ENCODE measurements around the gene HOXC5.

DNA sequence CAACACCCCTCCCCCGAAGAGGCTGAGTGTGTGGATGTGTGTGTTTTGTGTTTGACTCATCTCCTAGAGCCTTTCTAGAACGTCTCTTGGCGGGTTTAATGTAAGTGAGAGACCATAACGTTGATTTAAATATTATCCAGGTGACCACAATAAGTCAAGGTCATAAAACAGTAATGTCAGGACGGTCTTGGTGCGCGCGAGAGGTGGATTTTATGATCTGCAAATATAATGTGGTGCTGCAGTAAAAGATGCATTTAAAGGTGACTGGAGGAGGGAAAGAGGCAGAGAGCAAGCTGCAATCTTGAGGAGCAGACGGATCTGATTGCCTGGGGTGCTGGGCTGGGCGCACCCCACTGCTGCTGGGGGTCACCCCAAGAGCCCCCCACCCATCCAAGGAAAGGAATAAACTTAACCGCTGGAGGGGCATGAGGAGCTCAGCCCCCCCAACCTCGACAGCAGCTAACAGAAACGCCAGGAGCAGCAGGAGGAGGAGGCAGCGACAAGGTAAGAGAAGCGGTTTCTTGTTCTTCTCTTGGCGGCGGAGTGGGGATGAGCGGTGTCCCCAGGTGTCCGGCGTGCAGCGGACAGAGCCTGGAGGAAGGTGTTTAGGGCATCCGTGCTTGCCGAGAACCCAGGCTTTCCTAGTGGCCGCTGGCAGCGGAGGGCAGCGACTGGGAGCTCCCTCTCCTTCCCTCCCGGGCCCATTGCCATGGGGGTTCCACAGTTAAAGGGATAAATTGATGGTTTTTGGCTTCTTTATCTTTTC, 42.4 kb upstream of the HOXC5 start:
- TF ChIP-seq, protein P1, sequence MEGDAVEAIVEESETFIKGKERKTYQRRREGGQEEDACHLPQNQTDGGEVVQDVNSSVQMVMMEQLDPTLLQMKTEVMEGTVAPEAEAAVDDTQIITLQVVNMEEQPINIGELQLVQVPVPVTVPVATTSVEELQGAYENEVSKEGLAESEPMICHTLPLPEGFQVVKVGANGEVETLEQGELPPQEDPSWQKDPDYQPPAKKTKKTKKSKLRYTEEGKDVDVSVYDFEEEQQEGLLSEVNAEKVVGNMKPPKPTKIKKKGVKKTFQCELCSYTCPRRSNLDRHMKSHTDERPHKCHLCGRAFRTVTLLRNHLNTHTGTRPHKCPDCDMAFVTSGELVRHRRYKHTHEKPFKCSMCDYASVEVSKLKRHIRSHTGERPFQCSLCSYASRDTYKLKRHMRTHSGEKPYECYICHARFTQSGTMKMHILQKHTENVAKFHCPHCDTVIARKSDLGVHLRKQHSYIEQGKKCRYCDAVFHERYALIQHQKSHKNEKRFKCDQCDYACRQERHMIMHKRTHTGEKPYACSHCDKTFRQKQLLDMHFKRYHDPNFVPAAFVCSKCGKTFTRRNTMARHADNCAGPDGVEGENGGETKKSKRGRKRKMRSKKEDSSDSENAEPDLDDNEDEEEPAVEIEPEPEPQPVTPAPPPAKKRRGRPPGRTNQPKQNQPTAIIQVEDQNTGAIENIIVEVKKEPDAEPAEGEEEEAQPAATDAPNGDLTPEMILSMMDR (IDR thresholded peaks at IDR 0.05), result no peak
- TF ChIP-seq POLR2A (IDR thresholded peaks at IDR 0.05), result no peak
